OCI-LY3 (cell line): ENCODE measurements around the gene CD96.

Experiments
- H2AFZ ChIP-seq: fragments of 200-600, 300-600 bp; shearing (Covaris generic); 2 replicates; pipeline ENCODE4 v1.6.0; 2014; ENCODE audit warnings: antibody characterized with exemption, low read depth, low read length
- H3K27ac ChIP-seq: fragments of 200-600, 300-600 bp; sonication (generic); 2 replicates; pipeline ENCODE4 v1.5.1; 2014; ENCODE audit warnings: mild to moderate bottlenecking, low read length, moderate library complexity, mixed read lengths
- H3K27me3 ChIP-seq: fragments of 200-600, 300-600 bp; sonication (generic); 2 replicates; pipeline ENCODE4 v1.6.1; 2014; ENCODE audit warnings: low read depth, low read length, mixed read lengths
- H3K36me3 ChIP-seq: fragments of 200-600, 300-600 bp; sonication (generic); replicated peaks from 2 replicates; pipeline ENCODE3; 2014; ENCODE audit warnings: low read depth, low read length, mixed read lengths
- H3K4me1 ChIP-seq: fragments of 300-600, 200-600 bp; sonication (generic); 2 replicates; pipeline ENCODE4 v1.6.1; 2014; ENCODE audit warnings: low read length, mixed read lengths
- H3K4me2 ChIP-seq: fragments of 200-600, 300-600 bp; sonication (generic); 2 replicates; pipeline ENCODE4 v1.6.1; 2014; ENCODE audit warnings: low read length, mixed read lengths
- H3K4me3 ChIP-seq: fragments of 300-600, 200-600 bp; sonication (generic); 2 replicates; pipeline ENCODE4 v1.5.1; 2014; ENCODE audit warnings: antibody characterized with exemption, mild to moderate bottlenecking, low read length, moderate library complexity
- H3K79me2 ChIP-seq: fragments of 300-600, 200-600 bp; shearing (Covaris generic); 2 replicates; pipeline ENCODE4 v1.6.1; 2014; ENCODE audit warnings: mild to moderate bottlenecking, low read length, mixed read lengths
- H3K9ac ChIP-seq: fragments of 300-600, 200-600 bp; shearing (Covaris generic); 2 replicates; pipeline ENCODE4 v1.6.0; 2014; ENCODE audit warnings: mild to moderate bottlenecking, low read length, moderate library complexity
- H3K9me3 ChIP-seq: fragments of 200-600, 300-600 bp; shearing (Covaris generic); 2 replicates; pipeline ENCODE4 v1.6.1; 2014; ENCODE audit warnings: low read length, mixed read lengths; ENCODE audit not compliant: insufficient read depth
- H4K20me1 ChIP-seq: fragments of 200-600, 300-600 bp; sonication (generic); 2 replicates; pipeline ENCODE4 v1.6.1; 2016; ENCODE audit warnings: low read length, mixed read lengths; ENCODE audit not compliant: insufficient read depth
- EZH2phosphoT487 ChIP-seq: fragments of 200-600 bp; shearing (Covaris generic); IDR thresholded peaks from 2 replicates; pipeline ENCODE4 v1.6.1; 2018; ENCODE audit warnings: antibody characterized with exemption, mixed run types, low read depth
- TF ChIP-seq, protein P1 (sequence below): fragments of 200-600, 300-600 bp; sonication (generic); IDR thresholded peaks from 2 replicates; pipeline ENCODE4 v1.5.1; 2014; ENCODE audit warnings: antibody characterized with exemption, low read length, low read depth

CD96 gene

DNA sequence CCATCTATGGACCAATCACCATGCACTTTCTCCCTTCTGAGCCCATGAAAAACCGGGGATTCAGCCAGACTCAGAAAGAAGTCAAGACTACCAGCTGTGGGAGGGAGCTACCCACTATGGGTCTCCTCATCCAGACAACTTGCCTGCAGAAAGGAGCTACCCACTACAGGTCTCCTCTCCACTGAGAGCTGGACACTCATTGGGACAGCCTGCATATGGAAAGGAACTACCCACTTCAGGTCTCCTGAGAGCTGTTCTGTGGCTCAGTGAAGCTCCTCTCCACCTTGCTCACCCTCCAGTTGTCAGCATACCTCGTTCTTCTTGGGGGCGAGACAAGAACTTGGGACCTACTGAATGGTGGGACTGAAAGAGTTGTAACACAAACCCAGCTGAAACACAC lies 75.4 kb downstream of the CD96 start:
- H3K27ac ChIP-seq, result no peak overlapping the region
- H3K9ac ChIP-seq, result no peak overlapping the region

DNA sequence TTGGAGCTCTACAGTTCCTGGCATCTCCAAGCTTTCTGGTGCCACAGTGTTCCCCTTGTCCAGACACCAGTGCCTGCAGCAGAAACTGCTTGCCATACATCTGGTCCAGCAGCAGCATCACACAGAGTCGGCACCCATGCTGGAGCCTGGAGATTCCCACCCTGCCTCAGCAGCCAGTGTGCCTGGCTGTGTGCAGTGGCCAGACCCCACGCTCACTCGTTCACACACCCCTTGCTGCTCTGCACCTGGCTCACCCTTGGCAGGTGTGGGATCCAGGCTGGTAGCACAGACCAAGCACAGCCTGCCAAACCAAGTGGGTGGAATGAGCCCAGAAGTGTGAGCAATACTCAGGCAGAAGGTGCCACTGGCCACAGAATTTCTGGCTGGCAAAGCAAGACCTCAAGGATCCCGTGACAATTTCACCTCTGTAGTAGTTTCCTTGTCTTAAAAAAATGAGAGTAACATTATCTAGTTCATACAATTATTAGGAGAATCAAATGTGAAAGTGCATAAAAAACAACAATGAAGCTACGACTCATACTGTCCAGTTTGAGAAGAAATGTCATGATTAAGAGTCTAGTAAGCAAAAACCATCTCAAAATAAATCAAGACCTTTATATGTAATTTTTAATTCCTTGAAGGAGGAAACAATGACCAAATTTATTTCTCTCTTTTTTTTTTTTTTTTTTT lies 76.1 kb downstream of the CD96 start:
- Histone ChIP-seq H3K9me3 (no peaks in the 10 kb centered on the region), H3K27ac (no peak overlapping the region), H3K79me2 (no peaks in the 10 kb centered on the region), H3K27me3 (no peaks in the 10 kb centered on the region), H3K4me3 (no peak overlapping the region), H3K9ac (no peak overlapping the region), H4K20me1 (no peaks in the 10 kb centered on the region), H3K4me2 (no peak overlapping the region), H3K36me3 (no peaks in the 10 kb centered on the region), H2AFZ (no peak overlapping the region), H3K4me1 (peaks cover 6% of the 10 kb centered on the region; the same call in 1 of the 2 replicates)
- TF ChIP-seq, protein P1, sequence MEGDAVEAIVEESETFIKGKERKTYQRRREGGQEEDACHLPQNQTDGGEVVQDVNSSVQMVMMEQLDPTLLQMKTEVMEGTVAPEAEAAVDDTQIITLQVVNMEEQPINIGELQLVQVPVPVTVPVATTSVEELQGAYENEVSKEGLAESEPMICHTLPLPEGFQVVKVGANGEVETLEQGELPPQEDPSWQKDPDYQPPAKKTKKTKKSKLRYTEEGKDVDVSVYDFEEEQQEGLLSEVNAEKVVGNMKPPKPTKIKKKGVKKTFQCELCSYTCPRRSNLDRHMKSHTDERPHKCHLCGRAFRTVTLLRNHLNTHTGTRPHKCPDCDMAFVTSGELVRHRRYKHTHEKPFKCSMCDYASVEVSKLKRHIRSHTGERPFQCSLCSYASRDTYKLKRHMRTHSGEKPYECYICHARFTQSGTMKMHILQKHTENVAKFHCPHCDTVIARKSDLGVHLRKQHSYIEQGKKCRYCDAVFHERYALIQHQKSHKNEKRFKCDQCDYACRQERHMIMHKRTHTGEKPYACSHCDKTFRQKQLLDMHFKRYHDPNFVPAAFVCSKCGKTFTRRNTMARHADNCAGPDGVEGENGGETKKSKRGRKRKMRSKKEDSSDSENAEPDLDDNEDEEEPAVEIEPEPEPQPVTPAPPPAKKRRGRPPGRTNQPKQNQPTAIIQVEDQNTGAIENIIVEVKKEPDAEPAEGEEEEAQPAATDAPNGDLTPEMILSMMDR, result no peak
- TF ChIP-seq EZH2phosphoT487, result no peak

More for the DNA sequence above, 75.4 kb downstream of the CD96 start:
- TF ChIP-seq, protein P1, result no peak
- TF ChIP-seq EZH2phosphoT487, result no peak
- Histone ChIP-seq H3K27me3 (no peaks in the 10 kb centered on the region), H4K20me1 (no peaks in the 10 kb centered on the region), H3K4me2 (no peak overlapping the region), H2AFZ (no peak overlapping the region), H3K4me1 (peaks cover 6% of the 10 kb centered on the region; the same call in 1 of the 2 replicates), H3K4me3 (no peak overlapping the region), H3K79me2 (no peaks in the 10 kb centered on the region), H3K36me3 (no peaks in the 10 kb centered on the region), H3K9me3 (no peaks in the 10 kb centered on the region)

DNA sequence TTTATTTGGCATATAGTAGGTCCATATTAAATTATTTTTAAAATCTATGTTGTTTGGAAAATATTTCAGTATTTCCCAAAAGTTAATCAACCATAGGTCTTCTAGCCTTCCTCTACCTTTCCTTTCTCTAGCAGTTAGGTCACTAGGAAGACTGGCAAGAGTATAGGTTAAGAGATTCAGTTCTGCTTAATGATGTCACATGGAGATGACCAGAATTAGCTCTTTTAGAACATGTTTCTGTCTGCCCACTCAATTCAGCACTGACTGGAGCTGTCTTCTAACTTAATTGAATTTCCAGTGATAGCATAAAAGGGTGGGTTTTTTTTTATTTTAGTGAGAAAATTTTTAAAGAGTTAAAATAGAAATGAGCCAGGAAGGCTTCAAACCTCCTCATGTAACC lies 76.9 kb downstream of the CD96 start:
- Histone ChIP-seq H3K4me1 (peaks cover 6% of the 10 kb centered on the region; the same call in 1 of the 2 replicates), H4K20me1 (no peaks in the 10 kb centered on the region), H3K9me3 (no peaks in the 10 kb centered on the region), H3K27ac (no peak overlapping the region), H3K27me3 (no peaks in the 10 kb centered on the region), H2AFZ (no peak overlapping the region), H3K4me2 (no peak overlapping the region), H3K9ac (no peak overlapping the region), H3K79me2 (no peaks in the 10 kb centered on the region), H3K36me3 (no peaks in the 10 kb centered on the region), H3K4me3 (no peak overlapping the region)
- TF ChIP-seq EZH2phosphoT487, result no peak
- TF ChIP-seq, protein P1, result no peak

DNA sequence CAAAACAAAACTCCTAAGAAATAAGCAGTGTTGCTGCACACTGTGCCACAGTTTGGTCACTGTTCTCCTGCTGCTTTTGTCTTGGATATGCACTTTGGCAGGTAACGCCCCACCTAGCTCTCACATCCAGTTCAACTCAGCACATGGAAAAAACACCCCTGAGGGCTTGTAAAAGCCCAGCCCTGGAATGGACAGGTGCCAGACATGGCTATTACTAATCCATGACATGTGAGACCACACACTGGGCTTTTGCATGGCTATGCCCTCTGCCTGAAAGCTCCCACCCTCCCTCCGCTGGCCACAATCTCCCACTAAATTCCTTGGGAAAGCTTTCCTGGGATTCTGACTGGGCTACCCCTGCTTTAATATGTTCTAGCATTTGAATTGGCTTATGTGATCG lies 77.8 kb downstream of the CD96 start:
- H3K4me3 ChIP-seq, result no peak overlapping the region
- H3K9me3 ChIP-seq, result no peaks in the 10 kb centered on the region
- H3K9ac ChIP-seq, result no peak overlapping the region
- peaks cover 6% of the 10 kb centered on the region; the same call in 1 of the 2 replicates for H3K4me1 ChIP-seq
- no peaks in the 10 kb centered on the region for H3K27me3 ChIP-seq
- H3K79me2 ChIP-seq, result no peaks in the 10 kb centered on the region
- H4K20me1 ChIP-seq, result no peaks in the 10 kb centered on the region
- no peak overlapping the region for H3K4me2 ChIP-seq
- no peaks in the 10 kb centered on the region for H3K36me3 ChIP-seq
- no peak overlapping the region for H2AFZ ChIP-seq
- no peak for TF ChIP-seq EZH2phosphoT487
- TF ChIP-seq, protein P1, result no peak
- H3K27ac ChIP-seq, result no peak overlapping the region
